GM19468 (cell line): Measurements from ENCODE around the gene SETD6.
A peak's percentile ranks its signal among the peaks of the same experiment; 100 is the strongest.

Experiments
- ATAC-seq: cut with Tn5 transposase; IDR thresholded peaks from one replicate; pipeline ENCODE4 v1.9.1; 2021; ENCODE audit warnings: mild to moderate bottlenecking, moderate library complexity, moderate number of reproducible peaks; ENCODE audit not compliant: unreplicated experiment; ENCODE audit errors: extremely low read depth

Gene SETD6

GRCh38 chr16:58507195-58507962 lies 7.9 kb upstream of the SETD6 start:
- no peak for ATAC-seq

DNA sequence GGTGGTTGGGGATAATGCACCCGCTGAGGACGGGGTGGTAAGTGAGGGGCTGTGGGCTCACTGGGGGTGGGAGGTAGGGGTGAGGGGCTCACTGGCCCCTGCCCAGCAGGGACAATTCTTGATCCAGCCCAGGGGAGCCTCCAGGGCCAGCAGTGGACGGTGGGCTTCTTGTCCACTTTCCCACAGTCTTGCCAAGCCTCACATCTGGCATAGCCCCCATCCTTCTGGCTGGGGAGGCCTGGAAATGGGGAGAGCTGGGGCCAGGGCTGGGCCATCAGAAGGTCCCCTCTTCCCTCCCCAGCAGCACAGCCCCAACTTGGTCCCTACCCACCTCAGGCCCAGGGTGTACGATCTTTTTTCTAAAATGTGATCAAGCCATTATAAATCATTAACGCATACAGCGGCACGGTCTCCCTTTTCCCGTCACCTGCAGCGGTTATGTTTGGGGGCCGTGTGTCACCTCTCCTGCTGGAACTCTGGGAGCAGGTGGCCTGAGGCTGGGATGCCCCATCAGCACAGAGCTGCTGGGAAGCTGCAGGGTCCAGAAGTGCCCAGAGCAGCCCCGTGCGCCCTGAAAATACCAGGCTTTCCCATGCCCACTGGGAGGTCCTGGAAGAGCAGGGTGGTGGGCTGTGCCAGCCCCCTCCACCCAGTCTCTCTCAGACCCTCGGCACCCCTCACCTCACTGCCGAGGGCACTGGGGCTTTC lies 7.2 kb upstream of the SETD6 start:
- no peak for ATAC-seq

GRCh38 chr16:58508671-58509251 lies 6.6 kb upstream of the SETD6 start:
- ATAC-seq, result no peak

DNA sequence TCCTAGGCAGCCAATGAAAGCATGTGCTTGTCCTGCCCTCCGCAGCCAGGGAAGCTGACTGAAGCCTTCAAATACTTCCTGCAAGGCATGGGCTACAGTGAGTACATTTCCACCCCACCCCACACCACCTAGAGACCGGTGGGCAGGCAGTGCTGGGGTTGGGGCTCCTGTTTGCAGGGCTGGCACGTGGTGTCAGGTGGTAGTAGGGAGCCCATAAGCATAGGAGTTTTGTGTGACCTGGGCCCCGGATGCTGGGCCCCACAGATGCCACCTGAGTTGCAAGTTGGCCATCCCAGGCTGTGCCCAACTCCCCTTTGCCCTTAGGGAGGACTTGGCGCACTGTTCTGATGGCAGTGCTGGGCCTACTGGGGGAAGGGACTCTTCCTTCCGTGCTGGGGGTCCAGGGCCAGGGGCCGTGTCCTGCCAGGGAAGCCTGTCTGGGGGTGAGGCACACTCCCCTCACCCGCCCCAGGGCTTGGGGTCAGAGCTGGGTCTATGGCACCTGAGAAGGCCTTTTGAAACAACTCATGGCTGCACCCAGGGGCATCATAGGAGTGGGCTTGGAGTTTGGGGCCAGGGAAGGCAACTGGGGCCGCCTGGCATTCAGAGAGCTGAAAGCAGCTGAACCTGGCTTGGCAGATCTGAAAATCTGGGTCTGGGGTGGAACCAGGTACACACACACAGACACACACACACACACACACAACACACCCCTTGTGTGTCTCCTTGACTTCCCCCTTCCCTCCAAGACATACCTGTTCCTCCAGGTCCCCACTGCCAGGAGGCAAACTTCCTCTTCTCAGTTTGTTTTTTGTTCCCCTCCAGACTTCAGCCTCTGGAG lies 5.8 kb upstream of the SETD6 start:
- no peak for ATAC-seq

DNA sequence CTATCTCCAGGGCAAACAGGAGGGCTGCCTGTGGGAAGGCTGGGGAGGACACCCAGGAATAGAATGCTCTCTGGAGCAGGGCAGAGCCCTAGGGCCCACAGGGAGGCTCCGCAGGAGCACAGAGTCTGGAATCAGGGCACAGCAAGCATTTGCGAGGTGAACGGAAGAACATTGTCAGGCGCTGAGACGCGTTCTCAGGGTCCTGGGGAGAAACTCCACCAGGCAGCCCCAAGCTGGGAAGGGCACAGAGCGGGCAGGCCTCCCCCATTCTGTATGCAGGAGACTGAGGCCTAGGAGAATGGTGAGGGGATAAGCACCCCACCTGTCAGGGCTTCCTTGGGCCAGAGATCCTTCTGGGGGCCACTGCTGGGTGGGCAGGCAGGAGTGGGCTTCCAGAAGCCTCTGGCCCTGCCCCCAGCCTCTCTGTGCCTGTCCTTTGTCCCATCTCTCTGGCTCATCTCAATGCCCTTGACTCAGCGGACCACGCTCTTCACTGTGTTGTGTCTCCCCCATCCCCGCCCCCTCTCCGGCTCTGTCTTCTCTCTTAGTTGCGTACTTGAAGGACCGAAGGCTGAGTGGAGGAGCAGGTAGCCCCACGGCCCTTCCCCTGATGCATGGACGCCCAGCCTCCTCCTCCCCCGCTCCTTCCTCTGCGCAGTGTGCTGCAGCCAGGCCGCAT lies 5.1 kb upstream of the SETD6 start:
- ATAC-seq, result no peak

GRCh38 chr16:58510776-58511628 lies 4.3 kb upstream of the SETD6 start:
- no peak for ATAC-seq

DNA sequence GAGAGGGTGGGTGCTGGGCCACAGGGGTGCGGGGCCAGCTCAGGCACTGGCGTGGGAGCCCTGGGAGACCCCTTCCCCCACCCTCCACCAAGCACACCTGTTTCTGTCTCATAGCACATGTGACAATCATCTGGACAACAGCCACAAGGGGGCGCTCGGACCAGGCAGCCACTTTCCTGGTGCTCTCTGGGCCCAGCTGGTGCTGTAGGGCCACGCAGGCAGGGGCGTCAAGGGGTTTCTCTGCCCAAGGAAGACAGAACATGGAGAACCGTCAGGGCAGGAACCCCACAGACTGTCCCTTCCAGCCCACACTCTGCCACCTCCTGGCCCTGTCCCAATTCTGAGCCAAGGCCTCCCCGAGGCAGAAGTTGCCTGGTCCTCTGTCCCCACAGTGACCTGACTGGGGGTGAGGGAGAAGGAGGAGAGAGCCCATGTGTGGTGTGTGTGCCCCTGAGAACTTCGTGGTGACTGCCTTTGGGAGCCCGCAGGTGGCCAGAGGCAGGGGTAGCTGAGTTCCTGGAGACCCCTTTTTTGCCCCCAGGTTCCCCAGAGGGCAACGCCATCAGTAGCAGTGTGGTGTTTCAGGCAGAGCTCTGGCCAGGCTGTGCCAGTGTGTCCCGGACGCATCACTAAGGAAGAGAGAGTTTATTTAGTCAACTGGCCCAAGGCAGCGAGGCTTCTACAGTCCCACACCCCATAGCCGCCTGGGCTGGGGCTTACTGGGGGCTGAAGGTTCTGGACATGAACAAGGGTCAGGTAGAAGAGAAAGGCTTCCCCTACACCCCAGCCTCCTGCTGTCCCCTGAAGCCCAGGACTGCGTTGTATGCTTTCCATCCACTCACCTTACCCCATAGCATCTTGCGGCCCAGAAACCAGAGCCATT lies 3.1 kb upstream of the SETD6 start:
- no peak for ATAC-seq

- no peak for ATAC-seq
These were observed 1.4 kb upstream of the SETD6 start for GRCh38 chr16:58513874-58514273.

- peak; percentile 18 for ATAC-seq
These were observed 802 bp downstream of the SETD6 start for GRCh38 chr16:58515871-58516767.

DNA sequence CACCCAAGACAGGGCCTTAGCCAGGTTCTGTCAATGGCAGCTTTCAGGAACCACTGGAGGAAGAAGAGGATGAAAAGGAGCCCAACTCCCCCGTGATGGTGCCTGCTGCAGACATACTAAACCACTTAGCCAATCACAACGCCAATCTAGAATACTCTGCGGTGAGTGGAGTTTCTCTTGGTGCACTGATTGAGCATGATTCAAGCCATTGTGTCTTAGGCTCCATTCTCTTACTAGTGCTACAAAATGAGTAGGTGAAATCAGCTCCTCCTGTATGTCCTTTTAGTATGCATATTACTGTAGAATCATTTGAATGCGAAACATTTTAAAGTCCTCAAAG lies 1.4 kb downstream of the SETD6 start:
- ATAC-seq, result no peak

DNA sequence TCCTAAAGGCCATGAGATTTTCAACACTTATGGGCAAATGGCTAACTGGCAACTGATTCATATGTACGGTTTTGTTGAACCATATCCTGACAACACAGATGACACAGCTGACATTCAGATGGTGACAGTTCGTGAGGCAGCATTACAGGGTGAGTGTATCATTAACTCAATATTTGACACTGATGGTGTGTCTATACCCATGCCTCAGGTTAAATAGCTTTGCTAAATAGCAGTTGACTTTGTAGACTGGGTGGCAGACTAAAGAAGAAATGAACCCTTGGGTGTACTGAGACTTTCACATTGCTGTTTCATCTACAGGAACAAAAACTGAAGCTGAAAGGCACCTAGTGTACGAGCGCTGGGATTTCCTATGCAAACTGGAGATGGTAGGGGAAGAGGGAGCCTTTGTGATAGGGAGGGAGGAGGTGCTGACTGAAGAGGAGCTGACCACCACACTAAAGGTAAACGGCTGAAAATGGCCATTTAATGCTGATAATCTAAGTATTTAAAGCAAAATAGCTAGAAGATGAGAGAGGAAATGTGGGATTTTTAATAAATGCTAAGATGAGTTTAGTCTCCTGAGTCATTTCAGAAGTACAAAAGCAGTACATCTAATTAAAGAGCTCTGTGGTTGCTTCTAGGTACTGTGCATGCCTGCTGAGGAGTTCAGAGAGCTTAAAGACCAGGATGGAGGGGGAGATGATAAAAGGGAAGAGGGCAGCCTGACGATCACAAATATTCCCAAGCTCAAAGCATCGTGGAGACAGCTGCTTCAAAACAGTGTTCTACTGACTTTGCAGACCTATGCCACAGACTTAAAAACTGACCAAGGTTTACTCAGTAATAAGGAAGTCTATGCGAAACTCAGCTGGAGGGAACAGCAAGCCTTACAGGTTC lies 3.0 kb downstream of the SETD6 start:
- ATAC-seq, result peak; percentile 53

DNA sequence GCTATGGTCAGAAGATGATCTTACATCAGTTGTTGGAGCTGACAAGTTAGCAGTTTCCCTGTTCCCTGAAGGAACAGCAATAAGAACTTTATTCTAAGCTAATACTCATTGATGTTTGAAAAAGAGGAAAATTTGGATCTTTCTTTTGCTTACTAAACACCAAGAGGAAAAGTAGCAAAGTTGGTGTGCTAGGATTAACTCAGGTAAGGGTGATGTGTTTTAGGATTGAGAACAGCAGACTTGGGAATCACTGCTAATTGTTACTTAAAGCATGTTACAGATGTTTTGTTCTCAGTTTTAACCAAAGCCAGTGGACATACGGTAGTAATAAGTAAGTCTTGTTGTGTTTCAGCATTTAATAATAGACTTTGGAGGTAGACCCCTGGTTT lies 3.7 kb downstream of the SETD6 start:
- no peak for ATAC-seq

GRCh38 chr16:58519707-58520106 lies 4.4 kb downstream of the SETD6 start:
- ATAC-seq, result no peak

GRCh38 chr16:58530179-58530578 lies 14.9 kb downstream of the SETD6 start:
- no peak for ATAC-seq

GRCh38 chr16:58532414-58532813 lies 17.1 kb downstream of the SETD6 start:
- ATAC-seq, result no peak

DNA sequence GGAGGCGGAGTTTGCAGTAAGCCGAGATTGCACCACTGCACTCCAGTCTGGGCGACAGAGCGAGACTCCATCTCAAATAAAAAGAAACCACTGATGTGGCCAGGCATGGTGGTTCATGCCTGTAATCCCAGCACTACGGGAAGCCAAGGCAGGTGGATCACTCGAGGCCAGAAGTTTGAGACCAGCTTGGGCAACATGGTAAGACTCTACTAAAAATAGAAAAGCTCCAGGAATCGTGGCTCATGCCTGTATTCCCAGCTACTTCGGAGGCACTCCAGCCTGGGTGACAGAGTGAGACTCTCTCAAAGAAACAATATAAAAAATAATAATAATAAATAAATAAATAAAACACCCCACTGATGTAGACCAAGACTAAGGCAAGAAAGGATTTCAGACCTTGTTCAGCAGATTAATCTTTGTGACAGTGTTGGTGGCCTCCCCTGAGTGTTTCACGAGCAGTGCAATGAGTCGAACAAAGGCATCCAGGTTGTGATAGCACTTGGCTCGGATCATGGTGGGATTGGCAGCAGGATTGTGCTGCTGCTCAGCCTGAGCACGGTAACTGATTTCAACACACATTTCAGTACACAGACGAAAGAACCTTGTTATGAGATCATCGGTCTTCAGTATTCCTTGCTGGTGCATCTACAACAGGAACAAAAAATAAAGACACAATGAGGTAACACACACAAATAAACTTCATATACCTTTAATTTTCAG lies 18.6 kb downstream of the SETD6 start:
- no peak for ATAC-seq
